HG02642 (cell line): ENCODE measurements around the gene PSME4.
"Not testable (repeated sequence)": the region's sequence is repeated elsewhere in the genome, so short reads cannot be mapped to it uniquely, and the experiment has no call there.

Experiments
- ATAC-seq: cut with Tn5 transposase; IDR thresholded peaks from one replicate; pipeline ENCODE4 v1.9.1; 2021; ENCODE audit warnings: mild to moderate bottlenecking; ENCODE audit not compliant: unreplicated experiment, poor library complexity

Gene PSME4

GRCh38 chr2:53886406-53887280, 84.2 kb downstream of the PSME4 start:
- no peak for ATAC-seq

- ATAC-seq: no peak
Measured at GRCh38 chr2:53884883-53885282, 85.9 kb downstream of the PSME4 start.

DNA sequence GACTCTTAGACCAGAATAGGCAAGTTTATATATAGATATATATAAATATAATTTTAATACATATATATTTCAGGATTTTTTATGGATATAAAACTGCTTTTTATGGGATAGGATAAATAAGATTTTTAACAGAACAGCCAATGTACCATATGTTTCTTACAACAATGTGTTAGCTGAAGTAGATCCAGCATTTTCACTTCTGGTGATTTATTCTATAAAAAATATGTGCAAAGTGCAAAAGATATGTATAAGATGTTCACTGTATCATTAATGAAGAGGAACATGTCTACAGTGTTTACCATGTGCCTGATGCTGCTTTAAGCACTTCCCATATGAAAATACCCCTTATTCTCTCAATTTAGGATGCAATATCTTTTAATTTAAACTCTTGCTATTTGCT, 88.8 kb downstream of the PSME4 start:
- ATAC-seq: no peak

DNA sequence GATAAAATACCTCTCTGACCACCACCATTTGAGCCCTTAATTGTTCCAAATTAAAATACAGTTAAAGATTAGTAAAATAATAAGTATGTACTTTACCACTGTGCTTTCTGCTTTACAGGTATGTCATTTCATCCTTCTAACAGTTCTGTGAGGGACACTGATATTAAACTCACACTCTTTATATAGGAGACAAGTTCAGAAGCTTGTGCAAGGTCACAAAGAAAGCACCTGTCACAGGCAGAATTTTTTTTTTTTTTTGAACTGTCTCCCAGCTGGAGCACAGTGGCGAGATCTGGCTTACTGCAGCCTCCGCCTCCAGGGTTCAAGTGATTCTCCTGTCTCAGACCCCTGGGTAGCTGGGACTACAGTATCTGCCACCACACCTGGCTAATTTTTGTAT, 89.4 kb downstream of the PSME4 start:
- ATAC-seq: no peak

GRCh38 chr2:53880756-53881155, 90.0 kb downstream of the PSME4 start:
- ATAC-seq: no peak

DNA sequence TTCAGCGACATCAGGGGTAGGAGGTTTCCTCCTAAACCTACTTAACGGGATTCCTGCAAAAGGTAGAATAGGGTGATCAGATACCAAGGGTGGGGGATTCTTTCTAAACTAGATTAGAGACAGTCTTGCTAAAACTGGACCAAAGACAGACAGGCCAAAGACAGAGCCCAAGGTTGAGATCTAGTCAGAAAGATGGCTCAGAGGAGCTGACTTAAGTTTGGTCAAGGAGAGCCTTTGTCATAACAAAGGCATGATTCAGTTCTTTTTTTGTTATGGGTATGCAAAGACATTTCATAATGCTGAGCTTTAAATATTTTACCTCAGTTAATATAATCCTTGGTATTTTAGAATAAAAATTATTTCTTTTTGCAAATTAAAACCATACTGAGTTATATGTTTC, 93.2 kb downstream of the PSME4 start:
- ATAC-seq: no peak

DNA sequence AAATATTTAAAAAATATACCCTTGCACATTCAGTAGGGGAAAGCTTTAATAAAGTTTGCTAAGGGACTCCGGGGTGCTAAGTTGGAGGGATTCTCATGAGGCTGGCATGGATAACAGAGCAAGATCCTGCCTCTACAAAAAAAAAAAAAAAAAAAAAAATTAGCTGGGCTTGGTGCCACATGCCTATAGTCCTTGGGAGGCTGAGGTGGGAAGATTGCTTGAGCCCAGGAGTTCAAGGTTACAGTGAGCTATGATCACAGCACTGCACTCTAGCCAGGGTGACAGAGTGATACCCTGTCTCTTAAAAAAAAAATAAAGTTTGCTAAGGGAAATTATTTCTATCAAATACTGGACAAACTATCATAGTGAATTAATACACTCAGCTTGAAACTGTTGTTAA, 93.7 kb downstream of the PSME4 start:
- no peak for ATAC-seq

DNA sequence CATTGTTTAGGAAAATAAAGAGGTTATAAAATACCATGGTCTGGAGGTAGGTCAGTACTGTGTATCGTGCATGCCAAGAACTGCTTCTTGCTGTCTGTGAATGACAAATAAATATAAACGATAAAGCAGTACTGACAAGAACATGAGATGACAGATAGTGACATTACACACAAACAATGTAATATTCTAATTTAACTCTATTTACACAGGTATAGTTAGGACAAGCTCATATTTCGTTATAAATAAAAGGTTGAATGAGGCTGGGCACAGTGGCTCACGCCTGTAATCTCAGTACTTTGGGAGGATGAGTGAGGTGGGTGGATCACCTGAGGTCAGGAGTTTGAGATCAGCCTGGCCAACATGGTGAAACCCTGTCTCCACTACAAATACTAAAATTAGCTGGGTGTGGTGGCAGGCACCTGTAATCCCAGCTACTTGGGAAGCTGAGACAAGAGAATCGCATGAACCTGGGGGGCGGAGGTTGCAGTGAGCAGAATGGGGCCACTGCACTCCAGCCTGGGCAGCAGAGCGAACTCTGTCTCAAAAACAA, 96.3 kb downstream of the PSME4 start:
- ATAC-seq: no peak

GRCh38 chr2:53867773-53868172, 103.0 kb downstream of the PSME4 start:
- ATAC-seq: no peak

DNA sequence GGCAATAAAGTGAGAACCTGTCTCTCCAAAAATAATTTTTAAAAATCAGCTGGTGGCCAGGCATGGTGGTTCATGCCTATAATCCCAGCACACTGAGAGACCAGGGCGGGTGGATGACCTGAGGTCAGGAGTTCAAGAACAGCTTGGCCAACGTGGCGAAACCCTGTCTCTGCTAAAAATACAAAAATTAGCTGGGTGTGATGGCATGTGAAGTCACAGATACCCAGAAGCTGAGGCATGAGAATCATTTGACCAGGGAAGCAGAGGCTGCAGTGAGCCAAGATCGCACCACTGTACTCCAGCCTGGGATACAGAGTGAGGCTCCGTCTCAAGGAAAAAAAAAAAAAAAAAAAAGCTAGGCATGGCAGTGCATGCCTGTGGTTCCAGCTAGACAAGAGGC, 103.6 kb downstream of the PSME4 start:
- no peak for ATAC-seq

GRCh38 chr2:53865962-53866361, 104.8 kb downstream of the PSME4 start:
- no peak for ATAC-seq

GRCh38 chr2:53865264-53865663, 105.5 kb downstream of the PSME4 start:
- no peak for ATAC-seq

DNA sequence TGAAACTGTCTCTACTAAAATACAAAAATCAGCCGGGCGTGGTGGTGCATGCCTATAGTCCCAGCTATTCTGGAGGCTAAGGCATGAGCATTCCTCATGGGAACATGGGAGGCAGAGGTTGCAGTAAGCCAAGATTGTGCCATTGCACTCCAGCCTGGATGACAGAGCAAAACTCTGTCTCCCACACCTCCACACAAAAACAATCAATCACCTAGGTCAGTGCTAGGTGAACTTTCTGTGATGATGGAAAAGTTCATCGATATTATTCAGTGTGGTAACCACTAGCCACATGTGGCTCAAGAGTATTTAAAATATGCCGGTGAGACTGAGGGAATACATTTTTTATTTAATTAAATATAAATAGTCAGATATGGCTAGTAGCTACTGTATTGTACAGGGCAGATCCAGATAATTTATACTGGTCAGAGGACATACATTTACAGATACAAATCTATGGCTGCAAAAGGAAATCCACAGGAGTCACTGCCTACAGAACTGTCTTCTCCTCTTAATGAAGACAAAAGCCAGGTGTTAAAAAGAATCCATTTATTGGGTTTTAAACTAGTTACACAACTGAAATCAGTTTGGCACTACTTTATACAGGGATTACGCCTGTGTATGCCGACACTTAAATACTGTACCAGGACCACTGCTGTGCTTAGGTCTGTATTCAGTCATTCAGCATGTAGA, 107.1 kb downstream of the PSME4 start:
- no peak for ATAC-seq

- ATAC-seq: no peak
Measured at GRCh38 chr2:53861824-53862223, 109.0 kb downstream of the PSME4 start.

DNA sequence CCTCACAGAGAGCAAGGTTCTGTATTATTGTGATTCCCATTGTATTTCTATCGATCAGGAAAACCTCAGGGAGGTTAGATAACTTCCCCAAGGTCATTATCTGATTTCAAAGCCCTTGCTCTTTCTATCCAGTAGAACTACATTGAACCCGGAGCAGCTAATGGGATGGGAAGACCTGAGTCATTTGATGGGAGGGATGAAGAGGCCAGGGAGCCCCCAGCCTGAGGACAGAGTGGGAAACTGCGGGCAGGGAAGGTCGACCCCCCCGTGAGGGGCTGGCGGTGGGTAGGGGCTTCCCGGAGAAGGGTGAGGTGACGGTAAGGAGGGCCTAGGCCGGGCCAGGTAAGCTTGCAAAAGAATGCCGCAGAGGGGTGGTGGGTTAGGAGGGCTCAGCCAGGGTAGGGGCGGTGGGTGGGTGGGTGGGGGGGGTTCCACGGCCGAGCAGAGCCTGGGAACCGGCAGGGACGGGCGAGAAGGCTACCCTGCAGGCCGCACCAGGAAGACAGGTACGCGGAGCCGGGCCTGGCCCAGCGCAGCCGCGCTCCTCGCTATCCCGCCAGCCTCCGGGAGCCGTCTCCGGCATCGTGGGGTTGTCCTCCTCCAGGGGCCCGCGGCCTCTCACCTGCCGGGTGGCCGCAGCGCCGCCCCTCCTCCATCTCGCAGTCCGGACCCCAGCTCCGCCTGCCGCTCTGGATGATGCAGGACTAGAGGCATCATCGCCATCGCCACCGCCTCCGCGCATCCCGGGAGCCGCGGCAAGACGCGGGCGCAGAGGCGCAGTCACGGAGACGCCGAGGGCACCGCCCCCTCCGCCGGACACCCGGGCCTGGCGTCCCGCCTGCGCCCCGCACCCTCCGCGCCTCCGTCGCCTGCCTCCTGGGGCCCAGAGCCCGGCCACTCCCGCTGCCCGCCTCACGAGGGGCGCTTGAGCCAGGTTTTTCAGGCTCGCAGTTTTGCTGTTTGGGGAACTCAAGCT, 111.3 kb downstream of the PSME4 start, which contains the start of gene GPR75:
Gene GPR75, minus strand, starts transcription at position 762 of the 976 bp plus-strand sequence. CDS start 5,211 bp downstream, outside the sequence.
- ATAC-seq: no peak

DNA sequence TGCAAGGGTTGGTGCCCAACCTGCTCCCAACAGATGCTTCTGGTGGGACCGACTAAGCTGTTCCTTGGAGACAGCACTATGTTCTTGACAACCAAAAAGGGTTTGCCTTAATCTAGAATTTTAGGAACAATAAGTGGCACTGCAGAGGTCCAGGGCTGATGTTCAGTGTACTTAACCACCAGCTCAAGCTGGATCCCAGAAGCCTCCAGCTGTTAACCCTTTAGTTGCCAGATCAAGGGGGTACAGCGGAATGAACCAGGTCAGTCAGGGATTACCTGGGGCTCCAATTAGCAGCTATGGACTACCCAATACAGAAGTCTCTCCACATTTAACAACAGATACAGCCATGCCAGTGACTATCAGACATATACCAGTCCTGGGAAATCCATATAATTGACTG, 114.5 kb downstream of the PSME4 start:
- ATAC-seq: no peak

GRCh38 chr2:53854678-53855077, 116.1 kb downstream of the PSME4 start:
- no peak for ATAC-seq

- no peak for ATAC-seq
Measured at GRCh38 chr2:53852532-53852931, 118.3 kb downstream of the PSME4 start.

DNA sequence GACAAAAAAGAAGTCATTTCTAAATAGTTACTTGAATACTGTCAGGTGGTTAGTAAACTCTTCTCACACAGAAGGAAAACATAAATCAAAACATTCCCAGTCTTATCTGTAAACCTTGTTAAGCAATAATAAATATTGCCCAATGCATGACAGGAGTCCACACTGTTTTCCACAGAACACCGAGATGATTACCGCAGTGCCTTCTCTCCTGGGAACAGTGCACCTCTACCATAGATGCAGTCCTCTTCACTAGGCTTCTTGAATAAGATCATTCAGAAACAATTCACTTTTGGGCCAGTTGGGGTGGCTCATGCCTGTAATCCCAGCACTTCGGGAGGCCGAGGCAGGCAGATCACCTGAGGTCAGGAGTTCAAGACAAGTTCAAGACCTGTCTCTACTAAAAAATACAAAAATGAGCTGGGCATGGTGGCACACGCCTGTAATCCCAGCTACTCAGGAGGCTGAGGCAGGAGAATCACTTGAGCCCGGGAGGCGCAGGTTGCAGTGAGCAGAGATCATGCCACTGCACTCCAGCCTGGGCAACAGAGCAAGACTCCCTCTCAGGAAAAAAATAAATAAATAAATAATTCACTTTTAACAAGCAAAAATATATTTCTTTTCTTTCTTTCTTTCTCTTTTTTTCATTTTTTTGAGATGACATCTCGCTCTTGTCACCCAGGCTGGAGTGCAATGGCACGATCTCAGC, 119.6 kb downstream of the PSME4 start:
- ATAC-seq: not testable (repeated sequence)

- ATAC-seq: no peak
Measured at GRCh38 chr2:53848062-53848461, 122.7 kb downstream of the PSME4 start.
